ENCODE data around the gene BARD1. TPM values are rescaled to one million over a fixed set of nuclear protein-coding genes. Genes with fewer than 3 reads are reported as not detected.

The BARD1 gene
- total and polyA plus RNA-seq, 2 of the 13 experiments (the other 11 are each of a cell fraction or from before 2014, with no cell fraction given): 5.3 to 30.4 TPM

DNA sequence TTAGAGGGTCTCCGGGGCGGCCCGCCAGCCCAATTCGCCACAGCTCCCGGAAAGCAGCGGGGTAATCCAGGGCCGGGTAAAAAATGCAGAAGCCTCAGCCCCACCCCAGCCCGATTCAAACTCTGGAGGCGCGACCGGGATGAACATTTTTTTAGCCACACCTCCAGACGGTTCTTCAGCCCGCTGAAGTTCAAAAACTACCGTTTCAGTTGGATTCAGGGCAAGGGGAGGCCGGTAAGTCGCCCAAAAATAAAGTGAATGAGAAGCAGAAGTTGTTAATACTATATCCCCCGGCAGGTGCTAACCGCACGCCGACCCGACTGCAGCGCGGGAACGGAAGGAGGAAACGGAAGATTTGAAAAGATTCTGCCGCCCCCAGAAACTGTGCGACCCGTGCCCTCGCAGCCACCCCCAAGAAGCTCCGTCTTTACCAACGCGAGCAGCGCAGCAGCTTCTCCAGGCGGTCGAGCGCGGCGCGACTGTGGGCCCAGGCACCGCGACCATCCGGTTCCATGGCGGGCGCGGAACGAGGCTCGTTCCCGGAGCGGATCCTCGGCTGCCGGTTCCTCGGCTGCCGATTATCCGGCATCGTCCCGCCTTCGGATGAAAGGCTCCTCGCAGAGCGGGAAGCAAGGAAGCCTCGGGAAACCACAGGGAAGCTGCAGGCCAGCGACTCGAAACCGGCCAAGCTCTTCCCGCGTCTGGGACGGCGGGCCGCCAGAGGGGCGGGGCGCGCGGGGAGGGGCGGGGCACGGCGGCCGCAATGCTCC, at the start of gene BARD1 (continued):
- TF ChIP-seq, protein P1, sequence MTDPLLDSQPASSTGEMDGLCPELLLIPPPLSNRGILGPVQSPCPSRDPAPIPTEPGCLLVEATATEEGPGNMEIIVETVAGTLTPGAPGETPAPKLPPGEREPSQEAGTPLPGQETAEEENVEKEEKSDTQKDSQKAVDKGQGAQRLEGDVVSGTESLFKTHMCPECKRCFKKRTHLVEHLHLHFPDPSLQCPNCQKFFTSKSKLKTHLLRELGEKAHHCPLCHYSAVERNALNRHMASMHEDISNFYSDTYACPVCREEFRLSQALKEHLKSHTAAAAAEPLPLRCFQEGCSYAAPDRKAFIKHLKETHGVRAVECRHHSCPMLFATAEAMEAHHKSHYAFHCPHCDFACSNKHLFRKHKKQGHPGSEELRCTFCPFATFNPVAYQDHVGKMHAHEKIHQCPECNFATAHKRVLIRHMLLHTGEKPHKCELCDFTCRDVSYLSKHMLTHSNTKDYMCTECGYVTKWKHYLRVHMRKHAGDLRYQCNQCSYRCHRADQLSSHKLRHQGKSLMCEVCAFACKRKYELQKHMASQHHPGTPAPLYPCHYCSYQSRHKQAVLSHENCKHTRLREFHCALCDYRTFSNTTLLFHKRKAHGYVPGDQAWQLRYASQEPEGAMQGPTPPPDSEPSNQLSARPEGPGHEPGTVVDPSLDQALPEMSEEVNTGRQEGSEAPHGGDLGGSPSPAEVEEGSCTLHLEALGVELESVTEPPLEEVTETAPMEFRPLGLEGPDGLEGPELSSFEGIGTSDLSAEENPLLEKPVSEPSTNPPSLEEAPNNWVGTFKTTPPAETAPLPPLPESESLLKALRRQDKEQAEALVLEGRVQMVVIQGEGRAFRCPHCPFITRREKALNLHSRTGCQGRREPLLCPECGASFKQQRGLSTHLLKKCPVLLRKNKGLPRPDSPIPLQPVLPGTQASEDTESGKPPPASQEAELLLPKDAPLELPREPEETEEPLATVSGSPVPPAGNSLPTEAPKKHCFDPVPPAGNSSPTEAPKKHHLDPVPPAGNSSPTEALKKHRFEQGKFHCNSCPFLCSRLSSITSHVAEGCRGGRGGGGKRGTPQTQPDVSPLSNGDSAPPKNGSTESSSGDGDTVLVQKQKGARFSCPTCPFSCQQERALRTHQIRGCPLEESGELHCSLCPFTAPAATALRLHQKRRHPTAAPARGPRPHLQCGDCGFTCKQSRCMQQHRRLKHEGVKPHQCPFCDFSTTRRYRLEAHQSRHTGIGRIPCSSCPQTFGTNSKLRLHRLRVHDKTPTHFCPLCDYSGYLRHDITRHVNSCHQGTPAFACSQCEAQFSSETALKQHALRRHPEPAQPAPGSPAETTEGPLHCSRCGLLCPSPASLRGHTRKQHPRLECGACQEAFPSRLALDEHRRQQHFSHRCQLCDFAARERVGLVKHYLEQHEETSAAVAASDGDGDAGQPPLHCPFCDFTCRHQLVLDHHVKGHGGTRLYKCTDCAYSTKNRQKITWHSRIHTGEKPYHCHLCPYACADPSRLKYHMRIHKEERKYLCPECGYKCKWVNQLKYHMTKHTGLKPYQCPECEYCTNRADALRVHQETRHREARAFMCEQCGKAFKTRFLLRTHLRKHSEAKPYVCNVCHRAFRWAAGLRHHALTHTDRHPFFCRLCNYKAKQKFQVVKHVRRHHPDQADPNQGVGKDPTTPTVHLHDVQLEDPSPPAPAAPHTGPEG (CRISPR knock-in tag; IDR thresholded peaks at IDR 0.05): peak; percentile 63; the same call in 1 of the 2 replicates
- TF ChIP-seq ZNF292 (CRISPR knock-in tag; IDR thresholded peaks at IDR 0.05; ENCODE audit: borderline replicate concordance, low read depth): peak; percentile 86
- TF ChIP-seq NBN (conservative IDR thresholded peaks at IDR 0.05): no peak
- TF ChIP-seq ZNF75D (CRISPR knock-in tag; IDR thresholded peaks at IDR 0.05; ENCODE audit: borderline replicate concordance): no peak
- TF ChIP-seq, protein P2, sequence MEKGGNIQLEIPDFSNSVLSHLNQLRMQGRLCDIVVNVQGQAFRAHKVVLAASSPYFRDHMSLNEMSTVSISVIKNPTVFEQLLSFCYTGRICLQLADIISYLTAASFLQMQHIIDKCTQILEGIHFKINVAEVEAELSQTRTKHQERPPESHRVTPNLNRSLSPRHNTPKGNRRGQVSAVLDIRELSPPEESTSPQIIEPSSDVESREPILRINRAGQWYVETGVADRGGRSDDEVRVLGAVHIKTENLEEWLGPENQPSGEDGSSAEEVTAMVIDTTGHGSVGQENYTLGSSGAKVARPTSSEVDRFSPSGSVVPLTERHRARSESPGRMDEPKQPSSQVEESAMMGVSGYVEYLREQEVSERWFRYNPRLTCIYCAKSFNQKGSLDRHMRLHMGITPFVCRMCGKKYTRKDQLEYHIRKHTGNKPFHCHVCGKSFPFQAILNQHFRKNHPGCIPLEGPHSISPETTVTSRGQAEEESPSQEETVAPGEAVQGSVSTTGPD (CRISPR knock-in tag; IDR thresholded peaks at IDR 0.05): no peak; the same call in 1 of the 2 replicates
- TF ChIP-seq YY1 (IDR thresholded peaks at IDR 0.05; ENCODE audit: insufficient read depth, insufficient replicate concordance, low read depth, low read length): peak; percentile 48
- no peak; the same call in 1 of the 2 replicates for TF ChIP-seq TMF1 (CRISPR knock-in tag; IDR thresholded peaks at IDR 0.05; ENCODE audit: low read depth)
- TF ChIP-seq, protein P3, sequence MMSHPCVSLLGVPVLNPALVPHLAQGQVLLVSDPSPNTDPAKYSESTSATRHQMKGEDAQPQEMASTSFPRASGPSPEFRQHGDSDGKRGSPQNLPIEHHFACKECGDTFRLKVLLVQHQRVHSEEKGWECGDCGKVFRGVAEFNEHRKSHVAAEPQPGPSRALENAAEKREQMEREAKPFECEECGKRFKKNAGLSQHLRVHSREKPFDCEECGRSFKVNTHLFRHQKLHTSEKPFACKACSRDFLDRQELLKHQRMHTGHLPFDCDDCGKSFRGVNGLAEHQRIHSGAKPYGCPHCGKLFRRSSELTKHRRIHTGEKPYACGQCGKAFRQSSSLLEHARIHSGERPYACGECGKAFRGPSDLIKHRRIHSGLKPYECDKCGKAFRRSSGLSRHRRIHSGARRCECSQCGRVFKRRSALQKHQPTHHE (CRISPR knock-in tag; IDR thresholded peaks at IDR 0.05; ENCODE audit: borderline replicate concordance): peak; percentile 23; the same call in 1 of the 2 replicates
- TF ChIP-seq, protein P4, sequence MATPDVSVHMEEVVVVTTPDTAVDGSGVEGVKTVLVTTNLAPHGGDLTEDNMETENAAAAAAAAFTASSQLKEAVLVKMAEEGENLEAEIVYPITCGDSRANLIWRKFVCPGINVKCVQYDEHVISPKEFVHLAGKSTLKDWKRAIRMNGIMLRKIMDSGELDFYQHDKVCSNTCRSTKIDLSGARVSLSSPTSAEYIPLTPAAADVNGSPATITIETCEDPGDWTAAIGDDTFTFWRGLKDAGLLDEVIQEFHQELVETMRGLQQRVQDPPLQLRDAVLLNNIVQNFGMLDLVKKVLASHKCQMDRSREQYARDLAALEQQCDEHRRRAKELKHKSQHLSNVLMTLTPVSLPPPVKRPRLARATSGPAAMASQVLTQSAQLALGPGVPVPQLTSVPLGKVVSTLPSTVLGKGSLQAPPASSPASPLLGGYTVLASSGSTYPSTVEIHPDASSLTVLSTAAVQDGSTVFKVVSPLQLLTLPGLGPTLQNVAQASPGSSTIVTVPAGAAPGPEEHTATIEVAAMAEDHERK (CRISPR knock-in tag; IDR thresholded peaks at IDR 0.05; ENCODE audit: low read depth): no peak
- no peak for TF ChIP-seq CBX5 (CRISPR knock-in tag; IDR thresholded peaks at IDR 0.05; ENCODE audit: borderline replicate concordance)
- TF ChIP-seq, protein P5, sequence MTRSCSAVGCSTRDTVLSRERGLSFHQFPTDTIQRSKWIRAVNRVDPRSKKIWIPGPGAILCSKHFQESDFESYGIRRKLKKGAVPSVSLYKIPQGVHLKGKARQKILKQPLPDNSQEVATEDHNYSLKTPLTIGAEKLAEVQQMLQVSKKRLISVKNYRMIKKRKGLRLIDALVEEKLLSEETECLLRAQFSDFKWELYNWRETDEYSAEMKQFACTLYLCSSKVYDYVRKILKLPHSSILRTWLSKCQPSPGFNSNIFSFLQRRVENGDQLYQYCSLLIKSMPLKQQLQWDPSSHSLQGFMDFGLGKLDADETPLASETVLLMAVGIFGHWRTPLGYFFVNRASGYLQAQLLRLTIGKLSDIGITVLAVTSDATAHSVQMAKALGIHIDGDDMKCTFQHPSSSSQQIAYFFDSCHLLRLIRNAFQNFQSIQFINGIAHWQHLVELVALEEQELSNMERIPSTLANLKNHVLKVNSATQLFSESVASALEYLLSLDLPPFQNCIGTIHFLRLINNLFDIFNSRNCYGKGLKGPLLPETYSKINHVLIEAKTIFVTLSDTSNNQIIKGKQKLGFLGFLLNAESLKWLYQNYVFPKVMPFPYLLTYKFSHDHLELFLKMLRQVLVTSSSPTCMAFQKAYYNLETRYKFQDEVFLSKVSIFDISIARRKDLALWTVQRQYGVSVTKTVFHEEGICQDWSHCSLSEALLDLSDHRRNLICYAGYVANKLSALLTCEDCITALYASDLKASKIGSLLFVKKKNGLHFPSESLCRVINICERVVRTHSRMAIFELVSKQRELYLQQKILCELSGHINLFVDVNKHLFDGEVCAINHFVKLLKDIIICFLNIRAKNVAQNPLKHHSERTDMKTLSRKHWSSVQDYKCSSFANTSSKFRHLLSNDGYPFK (CRISPR knock-in tag; IDR thresholded peaks at IDR 0.05; ENCODE audit: borderline replicate concordance): peak; percentile 44; the same call in 1 of the 2 replicates
- TF ChIP-seq ZNF251 (CRISPR knock-in tag; IDR thresholded peaks at IDR 0.05): no peak
- TF ChIP-seq ZNF891 (CRISPR knock-in tag; IDR thresholded peaks at IDR 0.05): no peak
- 0 out of 2 replicates have a peak, but pooled peaks have one; percentile 27 for TF ChIP-seq ZKSCAN5 (CRISPR knock-in tag; IDR thresholded peaks at IDR 0.05)
- no peak for TF ChIP-seq RCOR2 (CRISPR knock-in tag; IDR thresholded peaks at IDR 0.05)
